Stimulated activated naive CD4-positive, alpha-beta T cell treated with Interleukin-2 at 50 U/mL for 16 hours (primary cell): ENCODE results near the gene TGFBR3L.
A peak's percentile ranks its signal among the peaks of the same experiment; 100 is the strongest.
"Not testable (repeated sequence)": the region's sequence is repeated elsewhere in the genome, so short reads cannot be mapped to it uniquely, and the experiment has no call there.

Experiments
- DNase-seq: peaks from one replicate; lab custom pipeline; 2025; lab: John Stamatoyannopoulos, UW

TGFBR3L gene

DNA sequence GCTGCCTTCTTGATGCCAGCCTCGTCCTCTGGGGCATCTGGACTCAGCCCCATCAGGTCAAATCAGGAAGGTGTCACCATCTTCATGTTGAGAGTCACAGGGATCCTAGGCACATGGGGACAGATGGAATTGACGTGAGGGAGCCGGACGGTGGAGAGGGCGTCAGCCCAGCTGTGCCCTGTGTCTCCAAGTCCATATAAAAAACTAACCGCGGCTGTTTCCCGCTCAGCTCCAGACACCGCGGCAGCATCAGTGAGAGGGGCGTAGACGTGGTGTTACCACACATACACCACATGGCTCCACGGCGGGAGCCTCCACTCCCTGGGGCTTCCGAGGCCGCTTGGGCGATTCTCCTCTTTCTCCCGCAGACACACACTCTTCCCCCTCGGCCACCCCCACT is 34.8 kb upstream of the TGFBR3L start:
- no peak for DNase-seq

DNA sequence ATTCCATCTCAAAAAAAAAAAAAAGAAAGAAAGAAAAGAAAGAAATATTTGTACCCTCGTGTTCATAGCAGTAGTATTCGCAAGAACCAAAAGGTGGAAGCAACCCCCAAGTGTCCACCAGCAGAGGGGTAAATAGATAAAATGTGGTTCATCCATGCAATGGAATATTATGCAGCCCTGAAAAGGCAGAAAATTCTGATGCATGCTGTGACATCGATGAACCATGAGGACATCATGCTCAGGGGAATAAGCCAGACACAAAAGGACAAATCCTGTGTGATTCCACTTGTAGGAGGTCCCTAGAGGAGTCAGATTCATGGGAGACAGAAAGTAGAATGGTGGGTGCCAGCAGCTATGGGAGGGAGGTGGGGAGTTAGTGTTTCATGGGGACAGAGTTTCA is 32.7 kb upstream of the TGFBR3L start:
- DNase-seq, result no peak

DNA sequence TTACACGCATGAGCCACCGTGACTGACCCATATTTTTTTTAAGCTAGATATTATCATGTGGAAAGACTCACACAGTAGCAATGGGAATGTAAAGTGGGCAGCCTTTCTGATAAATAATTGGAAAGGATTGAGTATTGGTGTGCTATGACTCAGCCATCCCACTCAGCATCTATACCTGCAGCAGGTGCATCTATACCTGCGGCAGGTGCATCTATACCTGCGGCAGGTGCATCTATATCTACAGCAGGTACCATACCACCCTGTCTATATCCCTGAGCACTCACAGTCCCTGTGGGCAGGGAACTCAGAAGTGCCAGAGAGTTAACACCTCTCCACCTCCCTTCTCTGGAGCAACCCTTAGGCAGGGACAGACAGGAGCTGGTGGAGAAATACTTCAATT is 31.5 kb upstream of the TGFBR3L start:
- no peak for DNase-seq

DNA sequence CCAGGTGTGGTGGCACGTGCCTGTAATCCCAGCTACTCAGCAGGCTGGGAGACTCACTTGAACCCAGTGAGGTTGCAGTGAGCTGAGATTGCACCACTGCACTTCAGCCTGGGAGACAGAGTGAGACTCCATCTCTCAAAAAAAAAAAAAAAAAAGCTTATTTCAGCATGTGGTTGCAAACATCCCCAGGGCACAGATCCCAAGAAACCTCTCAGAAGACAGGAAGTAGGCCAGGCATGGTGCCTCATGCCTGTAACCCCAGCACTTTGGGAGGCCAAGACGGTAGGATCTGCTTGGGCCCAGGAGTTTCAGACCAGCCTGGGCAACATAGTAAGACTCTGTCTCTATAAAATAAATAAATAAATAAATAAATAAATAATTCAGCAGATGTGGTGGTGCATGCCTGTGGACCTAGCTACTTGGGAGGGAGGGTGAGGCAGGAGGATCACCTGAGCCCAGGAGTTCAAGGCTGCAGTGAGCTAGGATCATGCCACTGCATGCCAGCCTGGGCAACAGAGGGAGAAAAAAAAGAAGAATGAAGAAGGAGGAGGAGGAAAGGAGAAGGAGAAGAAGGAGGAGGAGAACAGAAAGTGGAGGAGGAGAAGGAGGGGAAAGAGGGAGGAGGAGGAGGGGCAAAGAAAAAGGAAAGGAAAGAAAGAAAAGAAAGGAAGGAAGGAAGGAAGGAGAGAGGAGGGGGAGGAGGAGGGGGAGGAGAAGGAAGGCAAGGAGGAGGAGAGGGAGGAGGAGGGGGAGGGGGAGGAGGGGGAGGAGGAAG is 30.6 kb upstream of the TGFBR3L start:
- no peak for DNase-seq

DNA sequence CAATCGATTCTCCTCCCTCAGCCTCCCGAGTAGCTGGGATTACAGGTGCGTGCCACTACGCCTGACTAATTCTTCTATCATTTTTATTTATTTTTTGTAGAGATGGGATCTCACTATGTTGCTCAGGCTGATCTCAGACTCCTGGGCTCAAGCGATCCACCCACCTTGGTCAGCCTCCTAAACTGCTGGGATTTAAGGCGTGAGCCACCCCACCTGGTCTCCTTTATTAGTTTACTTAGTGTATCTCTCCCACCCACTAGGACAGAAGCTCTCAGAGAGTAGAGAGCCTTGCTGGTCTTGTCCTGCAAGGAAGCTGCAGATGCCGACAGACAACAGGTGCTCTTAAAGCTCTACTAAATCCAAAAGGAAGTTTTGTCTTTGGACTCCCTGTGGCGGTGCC is 28.8 kb upstream of the TGFBR3L start:
- no peak for DNase-seq

DNA sequence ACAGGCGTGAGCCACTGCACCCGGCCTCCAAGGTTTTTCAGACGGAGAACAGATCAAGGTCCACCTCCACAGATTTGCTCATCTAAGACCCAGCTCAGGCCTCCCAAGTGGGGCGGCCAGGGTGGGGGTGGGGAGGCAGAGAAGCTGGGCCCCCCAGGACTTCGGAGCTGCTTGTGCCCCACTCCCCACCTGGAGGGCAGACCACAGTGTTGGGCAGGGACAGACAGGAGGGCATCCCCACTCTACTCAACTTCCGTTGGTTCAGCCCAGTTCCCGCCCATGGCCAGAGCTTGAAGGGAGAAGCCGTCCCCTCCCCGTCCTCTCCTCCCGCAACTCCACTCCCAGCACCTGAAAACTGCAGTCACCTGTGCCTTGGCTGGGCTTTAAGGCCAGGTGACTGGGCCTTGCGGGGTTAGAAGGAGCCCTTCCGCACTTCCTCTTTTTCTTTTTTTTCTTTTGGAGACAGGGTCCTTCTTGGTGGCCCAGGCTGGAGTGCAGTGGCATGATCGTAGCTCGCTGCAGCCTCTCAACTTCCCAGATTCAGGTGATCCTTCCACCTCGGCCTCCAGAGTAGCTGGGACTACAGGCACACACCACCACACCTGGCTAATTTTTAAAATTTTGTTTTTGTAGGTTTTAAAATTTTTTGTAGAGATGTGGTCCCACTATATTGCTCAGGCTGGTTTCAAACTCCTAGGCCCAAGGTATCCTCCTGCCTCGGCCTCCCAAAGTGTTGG is 27.1 kb upstream of the TGFBR3L start:
- no peak for DNase-seq

DNA sequence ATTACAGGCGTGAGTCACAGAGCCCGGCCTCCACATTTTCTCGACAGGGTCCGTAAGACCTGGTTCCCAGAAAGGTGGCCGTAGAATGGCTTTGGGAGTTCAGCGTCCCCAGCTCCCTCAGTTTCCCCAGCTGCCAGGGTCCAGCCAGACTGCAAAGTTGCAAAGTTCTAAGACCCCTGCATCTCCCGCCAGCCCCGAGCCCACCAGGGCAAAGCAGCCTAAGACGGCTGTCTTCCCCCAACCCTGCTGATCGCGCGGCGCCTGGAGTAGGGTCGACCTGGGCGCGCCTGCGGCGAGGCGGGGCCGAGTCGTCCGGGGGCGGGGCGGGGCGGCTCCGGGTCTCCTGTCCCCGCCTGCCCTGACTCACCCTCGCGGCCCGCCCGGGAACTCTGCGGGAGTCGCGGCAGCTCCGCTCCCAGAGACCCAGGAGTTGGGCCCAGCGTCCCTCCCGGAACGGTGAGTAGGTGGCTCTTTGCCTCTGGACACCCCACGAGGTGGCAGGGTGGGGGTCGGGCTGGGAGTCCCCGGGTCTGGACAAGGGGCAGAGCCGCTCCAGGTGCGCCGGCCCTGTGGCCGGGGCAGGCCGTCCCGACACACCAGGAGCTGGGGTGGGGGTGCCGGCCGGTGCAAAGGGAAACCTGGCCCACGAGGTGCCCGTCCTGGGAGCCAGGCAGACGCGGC is 26.3 kb upstream of the TGFBR3L start, which contains the start of gene LRRC8E:
Gene LRRC8E (plus strand): TSS at position 366 of the 681 bp plus-strand sequence. CDS start 7,094 bp downstream, outside the sequence.
- peak; percentile 18 for DNase-seq

DNA sequence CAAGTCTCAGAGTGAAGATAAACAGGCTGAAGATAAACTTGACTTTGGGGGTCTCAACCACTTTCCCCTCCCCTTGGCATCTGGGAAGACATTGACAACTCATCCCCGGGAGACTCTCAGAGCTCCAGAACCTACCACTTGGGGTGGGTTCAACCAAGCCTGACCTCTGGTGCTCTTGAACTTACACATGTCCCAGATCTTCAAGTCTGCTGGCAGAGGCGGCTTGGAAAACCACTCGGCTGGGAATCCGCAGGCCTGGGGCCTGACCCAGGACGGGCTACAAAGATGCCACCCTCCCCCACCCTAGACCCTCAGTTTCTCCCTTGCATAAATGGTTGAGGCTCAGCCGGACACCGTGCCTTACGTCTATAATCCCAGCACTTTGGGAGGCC is 25.8 kb upstream of the TGFBR3L start:
- no peak for DNase-seq

DNA sequence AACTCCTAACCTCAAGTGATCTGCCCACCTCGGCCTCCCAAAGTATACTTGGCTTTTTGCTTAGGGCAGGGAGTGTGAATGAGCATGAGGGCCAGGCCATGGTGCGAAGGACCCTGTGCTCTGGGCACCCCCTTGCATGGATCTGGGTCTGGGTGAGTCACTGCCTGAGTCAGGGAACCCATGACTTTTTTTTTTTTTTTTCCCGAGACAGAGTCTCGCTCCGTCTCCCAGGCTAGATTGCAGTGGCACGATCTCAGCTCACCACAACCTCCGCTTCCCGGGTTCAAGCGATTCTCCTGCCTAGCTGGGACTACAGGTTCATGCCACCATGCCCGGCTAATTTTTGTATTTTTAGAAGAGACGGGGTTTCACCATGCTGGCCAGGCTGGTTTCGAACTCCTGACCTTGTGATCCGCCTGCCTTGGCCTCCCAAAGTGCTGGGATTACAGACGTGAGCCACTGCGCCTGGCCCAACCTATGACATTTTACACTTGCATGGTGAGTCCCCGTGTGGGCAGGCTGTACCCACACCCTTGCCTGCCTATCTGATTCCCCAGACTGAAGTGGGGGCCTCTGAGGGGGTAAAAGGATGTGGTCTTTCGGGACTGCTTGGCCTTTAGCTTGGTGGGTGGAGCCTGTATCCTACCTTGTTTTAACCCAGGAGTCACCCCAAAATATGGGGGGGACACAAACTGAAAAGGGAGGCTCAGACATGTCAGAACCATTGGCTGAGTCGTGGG is 21.1 kb upstream of the TGFBR3L start:
- DNase-seq, result not testable (repeated sequence)

DNA sequence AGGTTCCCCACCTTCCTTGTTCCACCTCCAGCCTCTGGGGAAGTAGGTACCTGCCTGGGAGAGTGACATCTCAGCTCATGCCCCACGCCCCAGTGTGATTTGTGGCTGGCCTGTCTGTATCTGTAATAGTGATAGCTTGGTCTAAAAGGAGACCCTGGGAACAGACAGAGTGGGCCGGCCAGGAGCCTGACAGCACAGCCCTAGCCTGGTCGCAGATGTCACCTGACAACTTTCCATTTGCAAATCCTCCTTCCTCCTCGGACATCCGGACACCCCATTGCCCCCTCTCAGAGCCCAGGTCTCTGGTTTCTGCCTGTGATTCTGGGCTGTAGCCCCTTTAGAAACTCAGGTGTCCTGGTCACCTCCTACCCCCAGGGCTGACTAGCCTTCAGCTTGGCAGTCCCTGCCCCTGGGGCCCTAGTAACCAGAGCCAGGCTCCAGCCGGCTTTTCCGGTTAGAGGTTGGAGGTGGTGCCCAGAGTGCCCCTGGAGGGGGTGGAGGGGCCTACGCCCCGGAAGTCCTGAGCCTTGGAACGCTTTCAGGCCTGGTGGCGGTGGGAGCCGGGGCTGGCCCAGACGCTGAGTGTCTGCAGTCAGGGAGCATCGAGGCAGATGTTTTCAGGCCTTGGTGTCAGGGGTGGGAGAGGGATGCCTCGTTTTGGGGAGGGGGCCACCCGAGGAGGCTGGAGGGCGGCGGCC is 19.9 kb upstream of the TGFBR3L start:
- DNase-seq, result no peak

DNA sequence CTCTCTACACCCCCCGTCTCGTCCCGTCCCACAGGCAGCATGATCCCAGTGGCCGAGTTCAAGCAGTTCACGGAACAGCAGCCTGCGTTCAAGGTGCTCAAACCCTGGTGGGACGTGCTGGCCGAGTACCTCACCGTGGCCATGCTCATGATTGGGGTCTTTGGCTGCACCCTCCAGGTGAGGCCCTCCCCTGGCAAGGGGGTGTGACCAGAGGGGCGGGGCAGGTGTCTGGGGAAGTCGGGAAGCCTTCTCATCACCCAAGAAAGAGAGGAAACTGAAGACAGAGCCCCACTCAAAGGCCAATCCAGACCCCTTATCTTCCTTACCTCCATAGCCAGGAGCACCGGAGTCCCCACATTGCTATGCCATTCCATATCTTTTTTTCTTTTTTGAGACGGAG is 19.1 kb upstream of the TGFBR3L start:
- no peak for DNase-seq

DNA sequence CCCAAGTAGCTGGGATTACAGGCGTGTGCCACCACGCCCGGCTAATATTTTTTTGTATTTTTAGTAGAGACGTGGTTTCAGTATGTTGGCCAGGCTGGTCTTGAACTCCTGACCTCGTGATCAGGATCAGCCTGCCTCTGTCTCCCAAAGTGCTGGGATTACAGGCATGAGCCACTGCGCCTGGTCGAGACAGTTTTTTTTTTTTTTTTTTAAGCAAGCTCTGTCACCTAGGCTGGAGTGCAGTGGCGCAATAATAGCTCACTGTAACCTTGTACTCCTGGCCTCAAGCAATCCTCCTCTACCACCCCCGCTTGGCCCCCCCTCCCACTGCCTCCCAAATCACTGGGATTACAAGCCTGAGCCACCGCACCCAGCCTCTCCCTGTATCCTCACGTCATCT is 17.3 kb upstream of the TGFBR3L start:
- no peak for DNase-seq

DNA sequence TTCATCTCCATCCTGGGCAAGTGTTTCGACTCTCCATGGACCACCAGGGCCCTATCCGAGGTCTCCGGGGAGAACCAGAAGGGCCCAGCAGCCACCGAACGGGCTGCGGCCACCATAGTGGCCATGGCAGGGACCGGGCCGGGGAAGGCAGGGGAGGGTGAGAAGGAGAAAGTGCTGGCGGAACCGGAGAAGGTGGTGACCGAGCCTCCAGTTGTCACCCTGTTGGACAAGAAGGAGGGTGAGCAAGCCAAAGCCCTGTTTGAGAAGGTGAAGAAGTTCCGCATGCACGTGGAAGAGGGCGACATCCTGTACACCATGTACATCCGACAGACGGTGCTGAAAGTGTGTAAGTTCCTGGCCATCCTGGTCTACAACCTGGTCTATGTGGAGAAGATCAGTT is 15.7 kb upstream of the TGFBR3L start:
- DNase-seq, result no peak

DNA sequence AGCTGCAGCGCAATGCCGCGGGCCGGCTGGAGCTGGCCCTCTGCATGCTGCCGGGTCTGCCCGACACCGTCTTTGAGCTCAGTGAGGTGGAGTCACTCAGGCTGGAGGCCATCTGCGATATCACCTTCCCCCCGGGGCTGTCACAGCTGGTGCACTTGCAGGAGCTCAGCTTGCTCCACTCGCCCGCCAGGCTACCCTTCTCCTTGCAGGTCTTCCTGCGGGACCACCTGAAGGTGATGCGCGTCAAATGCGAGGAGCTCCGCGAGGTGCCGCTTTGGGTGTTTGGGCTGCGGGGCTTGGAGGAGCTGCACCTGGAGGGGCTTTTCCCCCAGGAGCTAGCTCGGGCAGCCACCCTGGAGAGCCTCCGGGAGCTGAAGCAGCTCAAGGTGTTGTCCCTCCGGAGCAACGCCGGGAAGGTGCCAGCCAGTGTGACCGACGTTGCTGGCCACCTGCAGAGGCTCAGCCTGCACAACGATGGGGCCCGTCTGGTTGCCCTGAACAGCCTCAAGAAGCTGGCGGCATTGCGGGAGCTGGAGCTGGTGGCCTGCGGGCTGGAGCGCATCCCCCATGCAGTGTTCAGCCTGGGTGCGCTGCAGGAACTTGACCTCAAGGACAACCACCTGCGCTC is 14.8 kb upstream of the TGFBR3L start:
- DNase-seq, result no peak

DNA sequence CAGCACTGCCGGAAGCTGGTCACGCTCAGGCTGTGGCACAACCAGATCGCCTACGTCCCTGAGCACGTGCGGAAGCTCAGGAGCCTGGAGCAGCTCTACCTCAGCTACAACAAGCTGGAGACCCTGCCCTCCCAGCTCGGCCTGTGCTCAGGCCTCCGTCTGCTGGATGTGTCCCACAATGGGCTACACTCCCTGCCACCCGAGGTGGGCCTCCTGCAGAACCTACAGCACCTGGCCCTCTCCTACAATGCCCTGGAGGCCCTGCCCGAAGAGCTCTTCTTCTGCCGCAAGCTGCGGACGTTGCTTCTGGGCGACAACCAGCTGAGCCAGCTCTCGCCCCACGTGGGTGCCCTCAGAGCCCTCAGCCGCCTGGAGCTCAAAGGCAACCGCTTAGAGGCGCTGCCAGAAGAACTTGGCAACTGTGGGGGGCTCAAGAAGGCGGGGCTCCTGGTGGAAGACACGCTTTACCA is 14.2 kb upstream of the TGFBR3L start:
- no peak for DNase-seq

DNA sequence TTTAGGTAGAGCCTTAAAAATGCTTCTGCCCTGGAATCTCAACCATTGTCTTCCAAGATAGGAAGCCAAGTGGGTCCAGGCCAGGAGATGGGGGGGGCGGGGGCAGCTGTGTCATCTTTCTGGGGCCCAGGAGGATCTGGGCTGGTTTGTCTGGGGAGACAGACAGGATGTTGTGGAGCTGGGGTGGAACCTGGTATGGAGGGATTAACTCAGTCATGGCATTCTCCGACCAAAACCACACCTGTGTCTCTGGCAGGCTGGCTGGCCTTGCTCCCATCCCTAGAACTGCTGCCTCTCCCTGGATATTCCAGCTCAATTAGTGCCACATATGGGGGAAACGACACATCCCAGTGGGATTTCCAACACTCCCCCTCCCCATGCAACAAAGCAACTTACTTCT is 13.7 kb upstream of the TGFBR3L start:
- DNase-seq, result no peak

DNA sequence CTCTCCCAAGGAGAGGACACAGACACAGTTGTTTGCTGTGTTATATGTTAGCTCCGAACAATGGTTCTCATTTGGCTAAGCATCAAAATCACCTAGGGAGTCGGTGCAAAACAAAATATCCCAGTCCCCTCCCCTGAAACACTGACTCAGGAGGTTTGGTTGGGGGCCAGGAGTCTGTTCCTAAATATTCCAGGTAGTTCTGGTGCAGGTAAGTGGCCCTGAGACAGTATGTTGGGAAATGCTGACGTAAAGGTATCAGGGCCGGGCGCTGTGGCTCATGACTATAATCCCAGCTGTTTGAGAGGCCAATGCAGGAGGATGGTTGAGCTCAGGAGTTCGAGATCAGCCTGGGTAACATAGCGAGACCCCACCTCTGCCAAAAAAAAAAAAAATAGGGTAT is 13.3 kb upstream of the TGFBR3L start:
- no peak for DNase-seq

DNA sequence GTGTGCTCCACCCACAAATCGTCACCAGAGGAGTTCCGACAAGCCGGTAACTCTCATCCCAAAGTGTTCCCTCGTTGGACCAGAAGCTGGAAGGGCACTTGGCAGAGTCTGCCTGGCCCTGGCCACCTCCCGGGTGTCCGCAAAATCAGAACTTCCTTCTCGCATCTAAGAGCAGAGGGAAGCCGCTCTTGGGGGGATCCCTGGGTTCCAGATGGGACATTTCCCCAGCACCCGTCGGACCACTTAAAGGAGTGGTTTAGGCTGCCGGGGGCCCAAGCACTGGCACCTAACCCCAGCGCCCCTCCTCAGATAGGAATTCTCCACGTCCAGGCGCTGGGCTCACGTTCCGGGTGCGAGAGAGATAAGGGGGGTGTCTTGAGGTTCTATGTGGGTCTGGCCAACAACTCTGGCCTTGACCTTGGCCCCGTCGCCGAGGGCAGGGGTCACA is 11.8 kb upstream of the TGFBR3L start:
- DNase-seq, result no peak

DNA sequence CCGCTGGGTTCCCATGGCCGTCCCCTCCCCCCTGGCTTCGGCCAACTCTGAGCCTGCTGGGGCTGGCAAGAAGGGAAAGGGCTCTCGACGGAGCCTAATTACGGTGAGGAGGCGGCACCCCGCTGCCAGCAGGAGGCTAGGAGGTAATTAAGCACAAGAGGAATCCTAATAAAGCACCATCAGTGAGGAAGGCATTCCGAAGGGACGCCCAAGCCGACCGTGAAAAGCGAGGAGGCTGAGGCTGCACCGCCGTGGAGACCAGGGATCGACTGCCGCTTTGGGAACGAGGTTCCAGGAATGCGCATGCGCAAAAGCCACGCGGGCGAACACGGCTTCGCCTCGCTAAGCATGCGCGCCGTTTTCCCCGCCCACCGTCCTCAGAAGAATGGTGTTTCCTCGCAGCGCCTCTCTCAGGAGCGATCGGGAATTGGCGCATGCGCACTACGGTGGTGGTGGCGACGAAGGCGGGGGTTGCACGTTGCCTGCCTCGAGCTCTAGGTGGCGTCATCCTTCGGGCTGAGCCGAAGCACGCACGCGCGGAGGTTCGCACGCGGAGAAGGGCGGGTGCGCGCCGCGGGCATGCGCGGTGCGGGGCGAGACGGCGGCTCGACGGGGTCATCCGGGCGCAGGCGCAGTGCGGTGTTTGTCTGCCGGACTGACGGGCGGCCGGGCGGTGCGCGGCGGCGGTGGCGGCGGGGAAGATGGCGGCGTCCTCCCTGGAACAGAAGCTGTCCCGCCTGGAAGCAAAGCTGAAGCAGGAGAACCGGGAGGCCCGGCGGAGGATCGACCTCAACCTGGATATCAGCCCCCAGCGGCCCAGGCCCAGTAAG is 11.2 kb upstream of the TGFBR3L start, which contains the start of gene MAP2K7:
Gene MAP2K7 (plus strand): TSS at position 634 of the 830 bp plus-strand sequence. CDS start 68 bp downstream, at position 702.
- DNase-seq, result peak; percentile 99
